ENCODE results near the gene CMIP.

DNA sequence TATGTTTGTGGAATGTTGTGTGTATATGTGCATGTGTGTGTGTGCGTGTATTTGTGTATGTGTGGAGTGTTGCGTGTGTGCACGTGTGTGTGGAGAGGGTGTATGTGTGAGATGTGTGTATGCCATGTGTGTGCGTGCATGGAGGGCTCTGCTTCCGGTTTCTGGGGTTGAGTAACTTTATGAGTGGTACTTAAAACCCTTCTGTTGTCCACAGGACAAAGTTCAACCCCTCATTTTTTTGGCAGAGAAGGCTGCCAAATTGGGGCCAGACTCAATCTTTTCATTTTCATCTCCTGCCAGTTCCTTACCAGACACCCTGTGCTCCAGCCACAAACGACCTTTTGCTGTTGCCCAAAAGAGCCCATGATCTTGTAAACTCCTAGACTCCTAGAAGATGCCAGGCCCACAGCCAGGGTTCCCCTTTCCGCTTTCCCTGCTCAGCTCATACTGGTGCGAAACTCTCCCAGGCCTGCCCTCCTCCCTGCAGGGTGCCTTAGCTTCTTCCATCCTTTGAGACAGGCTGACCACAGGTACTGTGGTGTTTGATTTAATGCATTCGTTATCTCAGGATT is 100.2 kb downstream of the CMIP start:
- TF ChIP-seq CTCF (IDR thresholded peaks at IDR 0.05) (no peak), POLR2A (IDR thresholded peaks at IDR 0.05) (no peak)

Measured in esophagus squamous epithelium (tissue), 4 donors.